Brain microvascular endothelial cell (primary cell): ENCODE data around the gene FAM210A.

ENCODE experiments used
- DNase-seq: peaks from one replicate; pipeline ENCODE4 v3.0.0-alpha.2; 2020
- H3K27ac ChIP-seq: fragments of 250-450 bp; sonication (Bioruptor Pico); 2 replicates; pipeline ENCODE4 v1.5.1; 2020; ENCODE audit warnings: mild to moderate bottlenecking, moderate library complexity
- H3K27me3 ChIP-seq: fragments of 250-450 bp; sonication (Bioruptor Pico); replicated peaks from 2 replicates; pipeline ENCODE4 v1.5.1; 2020; ENCODE audit warnings: mild to moderate bottlenecking
- H3K36me3 ChIP-seq: fragments of 250-450 bp; sonication (Bioruptor Pico); replicated peaks from 2 replicates; pipeline ENCODE4 v1.5.1; 2020; ENCODE audit warnings: mild to moderate bottlenecking
- H3K4me3 ChIP-seq: 2 replicates; pipeline ENCODE4 v1.5.1; 2011; ENCODE audit warnings: low read depth, mild to moderate bottlenecking, control low read depth, low read length, moderate library complexity
- in situ Hi-C: cut with HindIII; loops from 2 replicates; pipeline ENCODE4 v1.10.0; 2017; ENCODE audit warnings: low sequenced_read_pairs, low pct_ligation_motif_present
- TF ChIP-seq, protein P1 (sequence below): IDR thresholded peaks from 2 replicates; pipeline ENCODE4 v1.5.1; 2011; ENCODE audit warnings: low read depth, mild to moderate bottlenecking, moderate library complexity, low read length, control low read depth, inconsistent platforms; ENCODE audit errors: missing control alignments

Gene FAM210A

DNA sequence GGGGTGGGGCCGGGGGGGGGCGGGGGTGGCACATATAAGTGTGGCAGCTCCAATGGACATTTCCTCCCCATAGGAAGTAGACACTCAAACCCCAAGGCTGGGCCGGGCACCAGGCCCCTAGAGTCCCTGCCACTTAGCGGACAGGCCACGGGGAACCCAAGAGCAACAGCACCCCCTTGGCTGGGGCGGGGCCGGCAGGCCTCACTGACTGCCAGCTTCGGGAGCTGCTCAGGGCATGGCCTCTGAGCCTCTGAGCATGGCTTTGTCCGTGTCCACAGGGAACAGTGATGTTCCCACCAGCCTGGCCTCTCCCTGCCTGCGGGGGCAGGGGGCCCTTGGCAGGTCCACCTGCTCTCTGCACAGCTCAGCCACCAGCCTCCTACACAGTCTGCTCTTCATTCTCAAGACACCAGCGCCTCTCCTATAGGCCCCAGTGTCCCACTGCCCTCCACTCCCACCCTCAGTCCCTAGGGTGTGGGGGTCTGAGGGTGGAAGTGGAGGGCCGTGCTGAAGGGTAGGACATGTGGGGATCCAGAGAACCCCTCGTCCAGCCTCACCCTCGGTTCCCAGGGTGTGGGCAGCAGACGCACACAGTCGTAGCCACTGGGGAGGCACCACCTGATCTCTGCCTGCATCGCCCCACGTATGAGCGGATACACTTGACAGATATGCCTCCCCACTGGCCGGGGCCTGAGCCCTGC, 106.7 kb downstream of the FAM210A start:
- no peak for DNase-seq
- in situ Hi-C loops: no loop called here
- Histone ChIP-seq H3K4me3 (no peak overlapping the region), H3K27ac (no peak overlapping the region), H3K36me3 (no peaks in the 10 kb centered on the region), H3K27me3 (no peaks in the 10 kb centered on the region)
- TF ChIP-seq, protein P1, sequence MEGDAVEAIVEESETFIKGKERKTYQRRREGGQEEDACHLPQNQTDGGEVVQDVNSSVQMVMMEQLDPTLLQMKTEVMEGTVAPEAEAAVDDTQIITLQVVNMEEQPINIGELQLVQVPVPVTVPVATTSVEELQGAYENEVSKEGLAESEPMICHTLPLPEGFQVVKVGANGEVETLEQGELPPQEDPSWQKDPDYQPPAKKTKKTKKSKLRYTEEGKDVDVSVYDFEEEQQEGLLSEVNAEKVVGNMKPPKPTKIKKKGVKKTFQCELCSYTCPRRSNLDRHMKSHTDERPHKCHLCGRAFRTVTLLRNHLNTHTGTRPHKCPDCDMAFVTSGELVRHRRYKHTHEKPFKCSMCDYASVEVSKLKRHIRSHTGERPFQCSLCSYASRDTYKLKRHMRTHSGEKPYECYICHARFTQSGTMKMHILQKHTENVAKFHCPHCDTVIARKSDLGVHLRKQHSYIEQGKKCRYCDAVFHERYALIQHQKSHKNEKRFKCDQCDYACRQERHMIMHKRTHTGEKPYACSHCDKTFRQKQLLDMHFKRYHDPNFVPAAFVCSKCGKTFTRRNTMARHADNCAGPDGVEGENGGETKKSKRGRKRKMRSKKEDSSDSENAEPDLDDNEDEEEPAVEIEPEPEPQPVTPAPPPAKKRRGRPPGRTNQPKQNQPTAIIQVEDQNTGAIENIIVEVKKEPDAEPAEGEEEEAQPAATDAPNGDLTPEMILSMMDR: no peak

DNA sequence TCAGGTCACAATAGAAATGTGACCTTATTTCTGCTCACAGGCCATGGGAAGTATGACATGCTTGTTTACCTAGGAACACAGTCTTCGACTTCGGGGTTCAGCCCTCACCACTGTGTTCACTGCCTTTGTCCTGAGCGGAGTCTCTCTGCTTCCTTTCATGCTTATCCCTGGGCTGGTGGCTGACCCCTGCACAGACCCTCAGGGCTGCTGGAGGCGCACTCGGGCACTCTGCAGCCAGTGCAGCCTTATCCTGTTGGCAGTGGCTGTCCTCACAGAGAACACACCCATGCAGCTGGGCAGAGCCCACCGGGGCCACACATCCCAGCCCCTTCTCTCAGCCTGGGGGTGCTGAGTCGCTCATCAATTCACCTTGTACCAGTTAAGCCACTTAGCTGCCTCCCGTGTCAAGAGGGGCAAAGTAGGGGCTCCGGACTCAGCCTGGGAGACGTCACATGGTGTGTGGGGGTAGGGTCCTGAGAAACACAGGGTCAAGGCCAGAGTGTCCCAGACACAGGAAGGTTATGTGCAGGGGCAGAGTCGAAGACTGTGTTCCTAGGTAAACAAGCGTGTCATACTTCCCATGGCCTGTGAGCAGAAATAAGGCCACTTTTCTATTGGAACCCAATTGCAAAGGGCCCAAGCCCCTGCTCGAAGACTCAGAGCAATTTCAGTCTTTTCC, 107.5 kb downstream of the FAM210A start:
- in situ Hi-C loops: no loop called here
- H3K27me3 ChIP-seq: no peaks in the 10 kb centered on the region
- H3K4me3 ChIP-seq: no peak overlapping the region
- no peak overlapping the region for H3K27ac ChIP-seq
- DNase-seq: no peak
- TF ChIP-seq, protein P1: no peak
- H3K36me3 ChIP-seq: no peaks in the 10 kb centered on the region

- TF ChIP-seq, protein P1: no peak
- no peak overlapping the region for H3K27ac ChIP-seq
- no peak for DNase-seq
- in situ Hi-C loops: no loop called here
- no peaks in the 10 kb centered on the region for H3K36me3 ChIP-seq
- no peak overlapping the region for H3K4me3 ChIP-seq
- H3K27me3 ChIP-seq: no peaks in the 10 kb centered on the region
These were observed 108.4 kb downstream of the FAM210A start for GRCh38 chr18:13617826-13618515.

GRCh38 chr18:13616525-13617035, 109.8 kb downstream of the FAM210A start:
- TF ChIP-seq, protein P1: no peak
- DNase-seq: no peak
- no peak overlapping the region for H3K27ac ChIP-seq
- peaks cover 6% of the 10 kb centered on the region for H3K27me3 ChIP-seq
- in situ Hi-C loops: no loop called here
- no peak overlapping the region for H3K4me3 ChIP-seq
- no peaks in the 10 kb centered on the region for H3K36me3 ChIP-seq

GRCh38 chr18:13616041-13616440, 110.3 kb downstream of the FAM210A start:
- Histone ChIP-seq H3K36me3 (no peaks in the 10 kb centered on the region), H3K27me3 (peaks cover 6% of the 10 kb centered on the region), H3K4me3 (no peak overlapping the region), H3K27ac (no peak overlapping the region)
- in situ Hi-C loops: no loop called here
- DNase-seq: no peak
- TF ChIP-seq, protein P1: no peak
